ENCODE measurements around the gene TTLL11.
"Not testable (repeated sequence)": the region's sequence is repeated elsewhere in the genome, so short reads cannot be mapped to it uniquely, and the experiment has no call there.

TTLL11 gene

DNA sequence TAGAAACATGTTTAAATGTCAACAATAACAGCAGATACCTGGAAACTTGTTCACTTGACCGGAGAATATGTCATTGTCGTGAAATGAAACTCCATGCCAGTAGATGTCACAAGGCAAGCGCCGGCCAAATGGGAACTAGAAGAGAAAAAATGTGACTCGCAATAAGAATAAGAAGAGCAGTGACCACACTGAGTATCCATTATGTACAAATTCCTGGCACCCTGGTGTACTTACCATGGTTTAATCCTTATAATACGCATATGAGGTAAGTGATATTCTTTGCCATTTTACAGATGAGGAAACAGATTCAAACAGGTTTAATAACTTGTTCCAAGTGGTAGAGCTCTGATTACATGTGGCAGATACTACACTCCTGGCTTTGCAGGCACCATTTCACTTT lies 53.9 kb downstream of the TTLL11 start:
- FAIRE-seq: no peak

DNA sequence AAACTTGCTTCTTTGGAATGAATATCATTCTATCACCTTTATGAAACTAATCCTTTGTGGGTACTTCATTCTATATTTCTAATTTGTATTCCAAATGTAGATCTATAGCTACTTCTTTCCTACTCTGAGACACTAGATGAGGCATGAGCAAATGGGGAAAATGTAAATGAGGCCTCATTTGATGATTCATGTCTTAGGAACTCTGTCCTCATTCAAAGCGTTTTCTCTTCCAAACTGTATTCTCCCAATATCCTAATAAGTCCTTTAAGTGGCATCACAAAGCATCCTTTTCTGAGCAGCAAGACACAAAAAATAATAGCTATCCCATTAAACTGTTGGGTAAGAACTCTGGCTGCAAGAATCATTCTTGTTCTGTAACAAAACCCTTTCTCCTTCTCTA lies 56.1 kb downstream of the TTLL11 start:
- FAIRE-seq: no peak

DNA sequence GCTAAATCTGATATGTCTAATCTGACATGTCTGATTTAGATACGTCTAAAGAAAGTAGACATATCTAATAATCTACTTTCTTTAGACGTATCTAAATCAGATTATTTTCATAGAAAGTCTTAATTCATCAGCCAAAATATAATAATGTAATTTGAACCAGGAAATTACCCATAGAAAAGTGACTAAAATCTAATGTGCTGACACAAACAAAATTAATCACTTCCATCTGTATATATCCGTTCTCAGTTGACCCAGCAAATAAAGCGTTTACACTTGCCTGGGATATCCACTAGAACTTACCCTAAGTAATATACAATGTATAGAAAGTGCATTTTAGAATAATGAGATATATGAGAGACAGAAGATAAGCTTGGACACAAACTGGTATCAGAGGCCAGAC lies 56.7 kb downstream of the TTLL11 start:
- no peak for FAIRE-seq

DNA sequence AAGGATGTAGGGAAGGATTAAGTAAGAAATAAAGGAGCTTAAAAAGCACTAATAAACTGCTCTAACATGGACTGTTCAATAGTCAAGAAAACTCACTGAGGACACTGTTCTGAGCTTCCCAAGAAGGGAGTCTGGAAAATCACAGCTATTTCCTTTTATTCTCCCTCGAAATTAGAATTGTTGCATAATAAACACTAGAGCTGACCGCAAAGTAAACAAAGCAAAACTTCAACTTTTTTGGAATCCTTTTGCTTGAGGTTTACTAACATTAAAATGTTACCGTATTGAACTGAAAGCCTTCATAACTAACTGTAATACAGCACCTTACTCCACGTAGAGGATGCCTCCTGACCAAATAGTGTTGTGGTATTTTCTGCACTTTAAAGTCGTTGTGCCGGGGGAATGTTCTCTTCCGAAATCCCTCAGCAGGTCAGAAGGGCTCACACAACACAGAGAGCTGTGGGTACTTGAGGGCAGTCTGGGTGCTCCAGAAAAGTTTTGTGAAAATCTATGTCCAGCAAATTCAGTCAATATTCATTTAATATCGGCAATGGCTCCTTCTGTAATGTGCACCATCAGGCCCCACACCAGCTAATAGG lies 59.2 kb downstream of the TTLL11 start:
- FAIRE-seq: no peak

DNA sequence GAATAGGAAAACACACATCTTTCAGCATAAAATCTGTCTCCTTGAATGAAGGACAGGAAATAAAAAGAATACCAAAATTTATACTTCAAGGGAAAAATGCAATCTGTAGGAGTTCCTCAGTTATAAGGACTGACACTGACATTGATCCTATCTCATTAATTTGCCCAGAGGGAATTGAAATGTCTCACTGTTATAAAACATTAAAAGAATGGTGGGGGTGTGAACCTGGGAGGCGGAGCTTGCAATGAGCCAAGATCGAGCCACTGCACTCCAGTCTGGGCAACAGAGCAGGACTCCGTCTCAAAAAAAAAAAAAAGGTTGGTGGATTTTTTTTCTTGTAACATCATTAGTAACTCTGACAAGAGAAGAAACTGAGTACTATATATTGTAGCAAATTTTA lies 60.8 kb downstream of the TTLL11 start:
- FAIRE-seq: no peak

DNA sequence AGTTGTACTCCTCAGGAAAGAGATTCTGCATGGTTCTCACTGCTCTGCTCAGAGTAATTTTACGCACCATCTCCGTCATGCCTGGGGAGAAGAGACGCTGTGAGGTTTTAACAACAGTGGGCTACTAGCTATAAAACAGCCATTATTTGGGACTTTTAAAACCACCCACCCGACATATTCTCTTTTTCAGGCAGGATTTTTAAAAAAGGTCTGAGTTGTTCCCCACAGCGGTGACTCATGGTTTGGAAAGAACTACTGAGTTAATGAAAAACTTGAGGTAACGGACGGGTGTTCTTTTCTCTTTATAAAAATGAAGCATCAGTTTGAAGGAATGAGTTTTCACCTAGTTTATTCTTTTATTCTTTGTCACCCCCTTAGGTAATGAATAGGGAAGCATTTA lies 61.3 kb downstream of the TTLL11 start:
- FAIRE-seq: no peak

DNA sequence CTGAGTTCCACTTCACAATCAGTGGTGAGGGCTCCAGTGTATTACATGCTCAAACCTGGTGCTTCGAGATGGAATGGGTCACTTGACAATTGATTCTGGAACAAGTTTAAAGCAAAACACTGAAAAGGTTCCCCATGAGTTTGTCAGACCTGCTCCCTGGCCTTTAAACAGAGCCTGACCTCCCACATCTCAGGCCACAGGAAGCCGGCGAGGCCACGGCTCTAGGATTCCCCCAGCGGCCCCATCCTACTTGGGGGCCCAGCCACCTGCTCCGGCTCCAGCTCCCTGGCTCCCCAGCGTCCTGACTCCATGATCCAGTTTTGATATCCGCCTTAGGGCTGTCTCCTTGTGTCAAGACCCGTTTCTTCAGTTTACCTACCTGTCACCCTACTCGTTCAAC lies 62.0 kb downstream of the TTLL11 start:
- no peak for FAIRE-seq

DNA sequence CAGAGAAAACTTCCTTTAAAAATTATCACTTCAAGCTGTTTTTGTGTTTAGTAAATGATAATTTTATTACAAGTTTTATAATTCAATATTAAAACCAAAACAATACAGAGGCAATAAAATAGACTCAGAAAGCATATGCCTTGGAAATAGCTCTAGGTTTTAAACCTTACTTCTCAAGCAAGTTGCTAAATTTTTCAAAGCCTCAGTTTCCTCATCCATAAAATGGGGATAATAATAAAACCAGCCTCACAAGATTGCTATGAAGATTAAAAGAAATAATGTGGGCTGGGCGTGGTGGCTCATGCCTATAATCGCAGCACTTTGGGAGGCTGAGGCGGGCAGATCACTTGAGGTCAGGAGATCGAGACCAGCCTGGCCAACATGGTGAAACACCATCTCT lies 62.8 kb downstream of the TTLL11 start:
- no peak for FAIRE-seq

DNA sequence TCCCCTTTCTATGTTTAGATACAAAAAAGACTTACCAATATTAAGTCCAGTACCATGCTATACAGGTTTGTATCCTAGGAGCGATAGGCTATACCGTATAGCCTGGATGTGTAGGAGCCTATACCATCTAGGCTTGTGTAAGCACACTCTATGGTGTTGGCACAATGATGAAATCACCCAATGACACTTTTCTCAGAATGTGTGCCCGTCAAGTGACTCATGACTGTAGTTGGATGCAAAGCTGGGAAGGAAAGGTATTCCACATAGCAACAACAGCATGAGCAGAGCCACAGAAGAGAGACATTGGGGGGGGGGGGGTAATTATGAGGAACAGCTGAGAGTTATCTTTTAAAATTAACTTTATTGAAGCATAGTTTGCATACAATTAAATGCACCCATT lies 63.2 kb downstream of the TTLL11 start:
- no peak for FAIRE-seq

DNA sequence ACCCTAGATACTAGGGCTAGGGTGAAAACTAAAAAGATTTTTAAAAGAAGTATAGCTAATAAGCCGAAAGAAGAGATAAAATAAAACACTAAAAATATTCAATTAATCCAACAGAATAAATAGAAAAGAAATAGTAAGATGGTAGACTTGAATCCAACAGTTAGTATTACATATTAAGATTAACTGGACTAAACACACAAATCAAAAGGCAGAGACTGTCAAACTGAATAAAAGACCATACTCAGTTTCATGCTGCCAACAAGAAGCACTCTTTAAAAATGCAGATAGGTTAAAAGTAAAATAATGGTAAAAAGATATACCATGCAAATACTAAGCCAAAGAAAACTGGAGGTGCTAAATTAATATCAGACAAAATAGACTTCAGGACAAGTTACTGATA lies 65.0 kb downstream of the TTLL11 start:
- FAIRE-seq: no peak

DNA sequence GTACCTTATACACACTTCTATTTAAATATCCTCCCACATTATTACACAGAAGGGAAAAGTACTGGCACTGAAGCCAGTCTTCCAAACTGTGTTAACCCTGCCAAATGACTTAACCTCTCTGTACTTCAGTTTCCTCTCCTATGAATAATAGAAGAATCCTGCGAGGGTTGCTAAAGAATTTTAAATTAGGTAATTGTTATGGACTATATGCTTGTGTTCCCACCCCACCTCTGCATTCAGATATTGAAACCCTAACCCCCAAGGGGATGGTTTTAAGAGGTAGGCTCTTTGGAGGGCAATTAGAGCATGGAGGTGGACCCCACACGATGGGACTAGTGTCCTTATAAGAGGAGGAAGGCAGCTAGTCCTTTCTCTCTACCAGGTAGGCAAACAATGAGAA lies 72.7 kb downstream of the TTLL11 start:
- FAIRE-seq: no peak

DNA sequence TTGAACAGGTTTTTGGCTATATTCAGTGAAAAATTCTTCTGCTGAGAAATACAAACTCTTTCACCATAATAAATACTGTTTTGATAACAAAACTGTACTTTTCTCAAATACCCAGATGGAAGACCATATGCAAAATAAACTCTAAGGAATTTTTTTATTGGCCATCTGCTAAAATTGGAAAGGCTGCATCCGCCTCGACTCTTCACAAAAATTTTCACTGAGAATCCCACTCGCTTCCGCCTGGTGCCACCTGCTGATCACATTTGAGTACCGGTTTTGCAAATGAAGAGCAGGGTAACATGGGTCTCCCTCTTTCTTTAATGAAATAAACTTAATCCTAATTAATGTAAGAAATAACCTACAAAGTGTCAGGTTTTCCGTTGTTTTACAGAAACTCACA lies 76.4 kb downstream of the TTLL11 start:
- FAIRE-seq: peak; percentile 89

DNA sequence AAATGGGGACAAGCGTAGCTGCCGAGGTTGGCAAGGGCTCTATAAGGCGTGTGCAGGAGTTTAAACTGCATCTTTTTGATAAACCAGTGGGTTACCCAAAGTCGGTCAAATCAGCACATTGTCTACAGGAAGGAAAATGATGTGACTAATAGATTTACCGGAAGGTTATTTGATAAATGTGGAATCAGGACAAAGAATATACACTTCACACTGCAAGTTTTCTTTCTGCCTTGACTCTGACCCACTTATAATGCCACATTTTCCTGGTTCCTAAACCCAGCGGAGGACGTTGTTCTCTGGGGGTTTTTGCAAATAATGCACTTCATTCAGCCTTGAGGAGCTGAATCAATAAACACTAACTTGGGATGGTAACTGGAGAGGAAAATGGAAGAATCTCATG lies 76.8 kb downstream of the TTLL11 start:
- no peak for FAIRE-seq

DNA sequence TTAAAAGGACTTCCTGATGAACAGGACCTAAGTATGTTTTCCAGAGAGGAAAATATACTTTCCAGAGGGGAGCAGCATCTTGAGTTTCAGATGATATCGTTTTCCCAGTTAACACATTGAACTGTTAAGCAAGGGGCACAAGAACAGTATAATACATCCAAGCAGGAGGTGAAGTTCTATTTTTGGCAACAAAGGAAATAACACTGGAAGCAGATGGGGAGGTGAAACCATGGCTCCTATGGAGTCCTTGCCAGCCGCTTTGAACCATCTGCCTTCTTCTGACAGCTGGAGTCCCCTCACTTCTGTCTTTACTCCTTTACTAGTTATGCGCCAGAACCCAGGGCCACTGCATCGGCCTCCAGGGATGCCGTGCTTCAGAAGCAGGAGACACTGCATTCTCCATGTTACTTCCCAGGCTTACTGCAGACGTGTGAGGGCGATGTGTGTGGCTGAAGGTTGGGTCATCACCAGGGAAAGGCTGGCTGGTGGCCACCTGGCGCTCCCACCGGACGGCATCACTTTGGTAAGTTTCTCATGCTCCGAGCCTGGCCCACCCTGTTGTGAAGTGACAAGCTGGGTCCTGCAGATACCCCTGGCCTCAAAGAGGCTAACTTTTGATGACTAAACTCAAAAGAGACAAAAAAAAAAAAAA lies 77.8 kb downstream of the TTLL11 start:
- no peak for FAIRE-seq

DNA sequence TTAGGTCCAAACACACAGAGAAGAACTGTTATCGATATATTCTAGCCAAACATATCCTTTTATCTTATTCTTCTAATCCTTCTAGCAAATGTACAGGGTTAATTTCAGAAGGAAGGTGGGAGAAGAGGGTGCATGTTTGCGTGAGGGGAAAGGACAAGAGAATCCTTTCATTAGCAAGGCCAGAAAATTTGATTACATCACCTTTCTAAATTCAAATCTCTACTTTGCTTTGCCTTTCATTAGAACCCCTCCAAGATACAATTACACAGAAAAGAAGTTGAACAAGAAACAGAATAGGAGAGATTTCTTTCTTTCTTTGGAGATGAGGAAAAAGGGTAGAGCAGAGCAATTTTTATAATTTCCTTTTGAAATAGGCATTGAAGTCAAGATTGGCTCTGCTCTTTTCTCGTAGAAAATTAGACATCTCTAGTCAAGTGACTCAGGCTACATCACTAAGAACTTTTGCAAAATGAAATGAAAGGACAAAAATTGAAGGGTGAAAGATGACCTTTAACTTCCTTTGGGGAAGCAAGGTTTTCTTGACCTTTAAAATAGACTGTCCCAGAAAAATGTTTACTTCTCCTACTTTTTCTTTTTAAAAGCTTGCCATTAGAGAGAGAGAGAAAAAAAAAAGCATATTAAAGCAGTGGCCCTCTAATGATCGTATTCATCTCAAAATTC lies 81.2 kb downstream of the TTLL11 start:
- no peak for FAIRE-seq

DNA sequence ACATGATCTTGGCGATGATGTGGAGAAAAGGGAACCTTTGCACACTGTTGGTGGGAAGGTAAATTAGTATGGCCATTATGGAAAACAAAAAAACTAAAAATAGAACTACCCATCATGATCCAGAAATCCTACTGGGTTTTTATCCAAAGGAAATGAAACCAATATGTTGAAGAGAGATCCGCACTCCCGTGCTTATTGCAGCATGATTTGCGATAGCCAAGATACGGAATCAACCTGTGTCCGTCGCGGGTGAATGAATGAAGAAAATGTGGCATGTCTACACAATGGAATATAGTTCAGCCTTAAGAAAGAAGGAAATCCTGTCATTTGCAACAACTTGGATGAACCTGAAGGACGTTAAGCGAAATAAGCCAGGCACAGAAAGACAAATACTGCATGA lies 84.5 kb downstream of the TTLL11 start:
- no peak for FAIRE-seq

DNA sequence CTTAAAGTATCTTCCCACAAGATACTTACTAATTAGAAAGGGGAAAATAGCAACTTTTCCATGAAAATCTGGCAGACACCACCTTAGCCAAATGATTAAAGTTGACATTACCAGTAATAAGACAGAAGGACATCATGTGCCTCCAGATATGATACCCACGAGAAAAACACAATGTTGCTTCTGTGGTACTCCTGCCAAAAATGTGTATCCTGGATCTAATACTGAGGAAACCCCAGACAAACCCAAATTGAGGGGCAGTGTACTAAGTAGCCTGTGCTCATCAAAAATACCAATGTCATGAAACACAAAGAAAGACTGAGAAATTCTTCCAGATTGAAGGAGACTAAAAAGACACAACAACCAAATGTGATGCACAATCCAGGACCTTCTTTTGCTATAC lies 85.3 kb downstream of the TTLL11 start:
- no peak for FAIRE-seq

DNA sequence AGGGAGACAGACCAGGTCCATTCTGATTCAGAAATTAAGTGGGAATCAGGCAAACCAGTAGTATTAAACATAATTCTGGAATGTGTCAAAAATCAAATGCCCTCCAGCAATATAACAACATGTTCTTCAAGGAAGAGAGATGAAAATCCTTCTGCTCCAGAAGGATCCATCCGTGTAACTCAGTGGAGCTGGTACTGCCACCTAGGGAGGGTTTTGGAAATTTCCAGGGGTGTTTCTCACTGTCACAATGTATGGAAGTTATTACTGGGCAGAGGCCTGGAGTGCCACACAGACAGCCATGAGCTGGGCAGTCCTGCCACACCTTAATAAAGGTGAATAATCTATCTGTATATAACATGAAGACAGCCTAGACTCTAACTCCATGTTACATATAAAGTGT lies 87.5 kb downstream of the TTLL11 start:
- FAIRE-seq: no peak

DNA sequence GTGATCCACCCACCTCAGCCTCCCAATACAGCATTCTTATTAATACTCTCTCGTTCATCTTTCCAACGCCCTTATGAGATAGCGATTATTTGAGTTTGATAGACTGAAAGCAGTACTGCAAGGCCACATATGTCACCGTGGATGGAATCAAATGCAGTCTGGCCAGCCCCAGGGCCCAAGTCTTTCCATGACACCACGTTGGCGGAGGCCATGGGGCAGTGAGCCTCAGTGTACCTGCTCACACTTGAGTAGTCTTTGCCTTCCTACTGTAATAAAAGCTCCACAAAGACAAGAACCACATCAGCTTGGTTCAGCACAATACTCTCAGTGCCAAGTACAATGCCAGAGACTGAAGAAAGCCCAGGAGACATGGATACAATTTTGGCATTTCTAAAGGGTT lies 88.5 kb downstream of the TTLL11 start:
- FAIRE-seq: no peak

DNA sequence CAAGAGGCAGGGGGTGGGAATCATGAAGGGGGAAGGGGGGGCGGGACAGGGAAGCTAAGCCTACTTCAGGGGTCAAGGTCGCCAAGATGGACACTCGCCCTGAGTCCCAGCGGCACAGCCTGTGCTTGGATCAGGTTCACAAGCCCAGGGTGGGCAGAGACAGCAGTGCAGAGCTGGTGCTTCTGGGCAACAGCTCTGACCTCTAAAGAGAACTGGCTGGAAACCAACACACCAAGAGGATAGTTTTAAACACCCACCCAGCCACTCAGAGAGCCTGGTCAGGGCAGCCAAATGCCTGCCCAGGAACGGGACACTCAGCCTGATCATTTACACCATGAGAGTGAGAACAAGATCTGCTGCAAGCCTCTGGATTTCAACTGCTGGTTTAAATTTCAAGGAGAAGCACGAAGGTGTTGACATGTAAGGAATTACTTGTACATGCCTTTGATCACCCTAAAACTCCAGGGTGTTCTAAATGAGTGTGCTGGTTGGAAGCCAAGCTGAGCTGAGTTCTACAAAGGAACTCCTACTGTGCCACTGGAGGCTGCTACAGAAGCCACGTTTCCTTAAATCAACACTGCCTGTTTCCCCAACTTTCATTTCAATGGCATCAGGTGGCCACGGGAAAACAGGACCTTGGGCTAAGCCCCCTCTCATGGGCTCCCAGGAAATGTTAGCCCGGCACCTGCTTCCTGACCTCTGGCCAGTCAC lies 91.5 kb downstream of the TTLL11 start:
- no peak for FAIRE-seq

DNA sequence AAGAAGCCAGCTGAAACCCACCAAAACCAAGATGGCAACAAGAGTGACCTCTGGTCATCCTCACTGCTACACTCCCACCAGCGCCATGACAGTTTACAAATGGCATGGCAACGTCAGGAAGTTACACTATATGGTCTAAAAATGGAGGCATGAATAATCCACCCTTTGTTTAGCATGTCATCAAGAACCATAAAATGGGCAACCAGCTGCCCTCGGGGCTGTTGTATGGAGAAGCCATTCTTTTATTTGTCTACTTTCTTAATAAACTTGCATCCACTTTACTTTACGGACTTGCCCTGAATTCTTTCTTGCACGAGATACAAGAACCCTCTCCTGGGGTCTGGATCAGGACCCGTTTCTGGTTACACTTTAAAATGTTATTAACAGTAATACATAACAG lies 92.6 kb downstream of the TTLL11 start:
- FAIRE-seq: not testable (repeated sequence)

DNA sequence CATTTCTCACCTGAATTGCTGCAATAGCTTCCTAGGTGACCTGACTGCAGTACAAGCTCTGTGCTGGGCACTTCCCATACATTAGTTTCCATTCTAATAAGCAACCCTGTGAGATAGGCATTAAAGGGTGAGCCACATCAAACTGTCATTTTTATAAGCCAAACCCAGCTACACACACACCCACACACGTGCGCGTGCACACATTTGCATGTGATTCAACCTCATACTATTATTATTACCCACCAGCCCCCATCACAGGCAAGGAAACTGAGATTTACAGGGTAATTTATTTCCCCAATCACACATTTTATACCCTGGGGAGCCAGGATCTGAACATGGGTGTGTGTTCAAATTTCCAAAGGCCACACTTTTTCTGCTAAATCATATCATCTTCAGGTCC lies 93.6 kb downstream of the TTLL11 start:
- no peak for FAIRE-seq

DNA sequence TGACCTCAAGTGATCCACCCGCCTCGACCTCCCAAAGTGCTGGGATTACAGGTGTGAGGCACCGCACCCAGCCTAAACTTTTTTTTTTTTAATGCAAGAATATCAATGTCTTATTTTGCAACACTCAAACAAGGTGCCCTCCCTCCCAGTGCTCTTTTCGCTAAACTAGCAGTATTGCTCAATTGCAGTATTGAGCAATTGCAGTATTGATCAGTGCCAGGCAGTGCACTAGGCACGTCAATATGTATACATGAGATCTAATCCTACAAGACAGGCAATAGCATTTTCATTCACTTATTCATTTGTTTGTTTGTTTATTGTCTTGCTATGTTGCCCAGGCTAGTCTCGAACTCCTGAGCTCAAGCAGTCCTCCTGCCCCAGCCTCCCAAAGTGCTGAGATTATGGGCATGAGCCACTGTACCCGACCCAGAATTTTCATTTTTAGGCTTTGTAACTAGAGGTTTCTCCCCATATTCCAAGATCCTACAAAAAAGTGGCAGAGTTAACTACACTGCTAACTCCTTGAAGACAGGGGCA lies 94.5 kb downstream of the TTLL11 start:
- no peak for FAIRE-seq

DNA sequence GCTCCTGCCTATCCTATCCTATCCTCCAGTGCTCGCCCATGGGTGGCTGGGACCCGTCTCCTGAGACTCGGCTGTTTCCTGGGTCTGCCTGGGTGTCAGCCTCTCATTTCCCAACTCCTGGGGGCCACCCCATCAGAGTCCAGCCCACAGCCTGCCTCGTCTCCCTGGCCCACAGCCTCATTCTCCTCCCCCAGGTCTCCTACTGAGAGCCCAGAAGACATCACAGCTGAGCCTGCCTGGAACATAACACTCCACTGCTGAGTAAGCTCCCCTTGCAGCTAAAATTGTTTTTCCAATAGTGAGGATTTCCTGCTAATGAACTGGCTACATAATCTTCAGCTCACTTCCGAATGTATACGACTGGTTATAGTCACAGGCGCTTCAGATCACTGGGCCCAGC lies 95.3 kb downstream of the TTLL11 start:
- FAIRE-seq: no peak
